HG03469 (cell line): Measurements from ENCODE around the gene HMG20B.
"Not testable (repeated sequence)": the region's sequence is repeated elsewhere in the genome, so short reads cannot be mapped to it uniquely, and the experiment has no call there.

Experiments
- ATAC-seq: cut with Tn5 transposase; IDR thresholded peaks from one replicate; pipeline ENCODE4 v1.9.1; 2021; ENCODE audit warnings: mild to moderate bottlenecking, moderate library complexity, moderate number of reproducible peaks; ENCODE audit not compliant: unreplicated experiment

HMG20B gene

DNA sequence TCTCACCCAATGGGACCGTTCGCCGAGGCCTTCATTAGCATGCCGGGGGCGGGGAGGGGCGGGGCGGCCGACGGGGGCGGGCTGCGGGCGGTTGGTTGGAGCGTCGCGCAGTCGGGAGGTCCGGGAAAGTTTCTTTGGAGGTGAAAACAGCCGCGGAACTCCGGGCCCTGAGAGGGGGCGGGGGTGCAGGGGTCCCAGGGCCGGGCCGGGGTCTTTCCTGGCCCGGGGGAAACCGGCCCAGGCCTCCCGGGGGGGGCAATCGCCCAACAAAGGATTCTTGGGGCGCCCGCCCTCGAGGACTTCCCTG lies at the start of gene HMG20B:
HMG20B (plus strand) TSS at position 90 of the 307 bp plus-strand sequence. CDS start 366 bp downstream, outside the sequence.
- ATAC-seq: no peak

DNA sequence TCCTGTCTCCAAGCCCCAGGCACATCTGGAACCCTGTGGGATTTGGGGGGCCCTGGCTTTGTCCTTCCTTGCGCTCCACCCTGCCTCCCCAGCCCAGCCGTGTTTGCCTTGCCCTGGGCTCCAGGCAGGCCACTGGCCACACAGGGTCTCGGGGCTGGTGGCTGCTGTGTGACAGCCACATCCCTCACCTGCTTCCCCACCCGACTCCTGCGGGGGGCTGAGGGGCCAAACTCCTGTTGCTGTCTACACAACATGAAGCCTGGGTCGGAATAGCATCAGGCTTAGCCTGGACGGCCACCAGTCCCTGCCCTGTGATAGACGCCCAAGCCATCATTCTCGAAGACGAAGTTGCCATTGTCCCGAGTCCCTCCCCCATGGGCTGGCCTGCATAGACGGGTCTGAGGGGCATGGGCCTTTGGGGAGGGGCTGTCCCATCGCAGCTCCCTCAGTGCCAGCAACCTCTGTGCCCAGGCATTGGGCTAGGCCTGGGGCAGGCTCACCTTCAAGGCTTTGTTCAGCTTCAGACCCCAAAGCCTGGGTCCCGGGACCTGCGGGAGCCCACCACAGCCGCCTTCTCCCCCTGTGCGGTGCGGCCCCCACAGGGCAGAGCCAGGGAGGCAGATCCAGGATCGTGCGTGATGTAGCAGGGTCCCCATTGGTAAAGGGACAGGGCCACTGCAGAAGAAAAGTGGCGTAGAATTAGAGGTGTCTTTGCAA lies 49.2 kb upstream of the HMG20B start:
- no peak for ATAC-seq

DNA sequence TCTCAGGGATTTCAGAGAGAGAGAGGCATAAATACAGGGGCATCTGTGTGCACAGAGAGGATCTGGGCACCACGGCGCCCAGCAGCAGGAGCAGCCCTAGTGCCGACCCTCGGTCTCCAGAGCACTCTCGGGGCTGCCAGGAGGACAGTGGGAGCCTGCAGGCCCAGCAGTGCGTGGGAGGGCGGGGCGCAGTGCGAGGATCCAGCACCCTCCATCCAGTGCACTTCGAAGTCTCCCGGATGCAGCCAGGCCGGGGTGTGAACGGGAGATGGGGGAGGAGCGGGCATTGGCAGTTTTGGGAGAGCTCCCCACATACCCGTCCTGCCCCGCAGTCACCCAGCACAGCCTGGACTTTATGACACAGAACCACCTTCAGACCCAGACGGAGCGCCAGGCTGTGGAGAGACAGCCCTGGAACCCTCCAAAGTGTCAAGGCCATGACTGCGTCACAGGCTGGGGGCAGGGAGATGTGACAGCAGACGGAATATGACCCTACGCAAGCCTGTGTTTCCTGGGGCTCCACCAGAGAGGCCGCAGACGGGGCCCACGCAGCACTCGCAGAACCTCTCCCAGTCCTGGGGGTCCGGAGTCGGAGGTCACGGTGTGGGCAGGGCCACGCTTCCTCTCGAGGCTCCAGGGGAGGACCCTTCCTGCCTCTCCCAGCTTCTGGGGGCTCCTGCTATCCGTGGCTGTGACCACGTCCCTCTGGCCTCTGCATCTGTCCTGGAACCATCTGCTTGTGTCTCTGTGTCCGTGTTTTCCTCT lies 48.5 kb upstream of the HMG20B start:
- no peak for ATAC-seq

DNA sequence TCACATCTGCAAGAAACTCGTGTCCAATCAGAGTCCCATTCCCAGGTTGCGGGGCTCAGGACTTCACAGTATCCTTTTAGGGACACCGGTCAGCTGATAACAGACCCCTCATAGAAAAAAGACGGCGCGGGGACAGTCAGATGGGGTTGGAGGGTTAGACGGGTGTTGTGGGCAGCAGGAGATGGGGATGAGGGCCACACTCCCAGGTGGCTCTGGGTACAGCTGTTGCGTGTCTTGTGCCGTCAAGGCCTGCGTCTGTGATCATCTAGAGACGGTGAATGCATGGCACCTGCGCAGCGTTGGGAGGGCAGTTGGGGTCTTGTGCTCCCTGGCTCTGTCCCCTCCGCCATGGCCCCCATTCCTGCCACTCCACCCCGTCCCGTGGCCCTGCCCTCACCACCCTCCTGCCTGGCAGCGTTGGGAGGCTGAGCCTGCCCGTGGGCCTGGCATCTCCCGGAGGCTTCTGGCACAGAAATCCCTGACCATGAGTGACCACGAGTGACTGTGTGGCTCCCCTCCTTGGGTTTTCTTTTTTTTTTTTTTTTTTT lies 47.8 kb upstream of the HMG20B start:
- ATAC-seq: no peak

DNA sequence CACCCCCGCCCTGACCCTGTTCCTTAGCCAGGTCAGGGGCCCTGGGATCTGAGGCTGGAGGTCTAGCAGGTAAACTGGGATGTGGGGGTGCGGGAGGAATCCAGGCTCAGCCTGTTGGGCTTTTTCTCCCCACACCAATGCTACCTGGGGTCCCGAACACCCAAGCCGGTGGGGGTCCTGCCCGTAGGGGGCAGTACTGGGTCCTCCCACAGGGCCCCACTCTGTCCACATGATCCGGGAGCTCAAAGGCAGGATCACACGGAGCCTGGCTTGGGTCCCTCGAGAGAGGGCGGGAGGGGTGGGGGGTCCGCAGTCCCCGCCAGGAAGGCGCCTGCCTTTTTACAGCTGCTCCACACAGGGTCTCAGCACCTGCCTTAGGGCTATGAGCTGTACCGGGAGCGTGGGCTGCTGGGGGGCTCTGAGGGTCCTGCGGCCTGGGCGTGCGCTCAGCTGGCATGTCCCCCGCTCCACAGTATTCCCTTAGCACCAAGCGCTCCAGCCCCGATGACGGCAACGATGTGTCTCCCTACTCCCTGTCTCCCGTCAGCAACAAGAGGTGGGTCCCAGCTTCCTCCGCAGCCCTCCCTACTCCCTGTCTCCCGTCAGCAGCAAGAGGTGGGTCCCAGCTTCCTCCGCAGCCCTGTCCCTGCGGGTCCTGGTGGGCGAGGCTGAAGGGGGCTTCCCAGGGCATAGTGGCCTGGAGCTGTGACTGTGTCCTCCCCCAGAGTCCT lies 46.1 kb upstream of the HMG20B start:
- ATAC-seq: no peak

DNA sequence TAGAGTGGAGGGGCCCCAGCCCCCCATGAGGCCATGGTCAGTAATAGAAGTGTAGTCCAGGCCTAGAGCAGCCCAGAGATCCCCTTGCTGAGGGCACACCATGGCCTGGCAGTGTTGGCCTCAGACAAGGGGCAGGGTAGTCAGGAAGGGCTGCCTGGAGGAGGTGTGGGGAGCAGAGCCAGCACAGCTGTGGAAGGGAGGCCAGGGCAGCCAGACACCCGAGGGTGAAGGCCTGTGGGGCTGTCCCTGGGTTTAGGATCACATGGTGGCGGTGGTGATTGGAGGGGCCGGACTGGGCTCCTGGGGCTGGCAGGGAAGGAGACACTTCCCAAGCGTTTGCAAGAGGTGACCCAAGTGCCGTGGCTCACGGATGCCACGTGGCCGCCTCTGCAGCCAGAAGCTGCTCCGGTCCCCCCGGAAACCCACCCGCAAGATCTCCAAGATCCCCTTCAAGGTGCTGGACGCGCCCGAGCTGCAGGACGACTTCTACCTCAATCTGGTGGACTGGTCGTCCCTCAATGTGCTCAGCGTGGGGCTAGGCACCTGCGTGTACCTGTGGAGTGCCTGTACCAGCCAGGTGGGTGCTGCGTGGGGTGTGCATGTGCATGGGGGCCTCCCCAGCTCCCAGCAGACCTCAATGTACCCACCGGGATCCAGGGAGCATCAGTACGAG lies 45.4 kb upstream of the HMG20B start:
- ATAC-seq: no peak

DNA sequence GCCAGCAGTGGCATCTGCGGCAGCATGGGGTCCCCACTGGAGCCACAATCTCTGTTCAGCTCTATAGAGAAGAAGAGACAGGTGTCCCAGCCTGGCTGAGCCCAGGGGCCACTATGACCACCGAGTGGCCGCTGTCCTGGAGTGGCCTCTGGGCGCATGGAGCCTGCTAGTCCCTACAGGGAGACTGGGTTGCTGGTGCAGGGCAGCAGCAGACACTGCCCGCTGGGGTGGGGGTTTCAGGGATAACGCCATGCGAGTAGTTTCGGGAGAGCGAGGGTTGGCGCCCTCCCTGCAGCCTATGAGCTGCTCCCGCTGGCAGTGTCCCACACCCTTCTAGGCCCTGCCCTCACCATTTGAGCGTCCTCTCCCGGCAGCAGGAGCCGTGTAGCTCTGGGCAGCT lies 44.7 kb upstream of the HMG20B start:
- no peak for ATAC-seq

DNA sequence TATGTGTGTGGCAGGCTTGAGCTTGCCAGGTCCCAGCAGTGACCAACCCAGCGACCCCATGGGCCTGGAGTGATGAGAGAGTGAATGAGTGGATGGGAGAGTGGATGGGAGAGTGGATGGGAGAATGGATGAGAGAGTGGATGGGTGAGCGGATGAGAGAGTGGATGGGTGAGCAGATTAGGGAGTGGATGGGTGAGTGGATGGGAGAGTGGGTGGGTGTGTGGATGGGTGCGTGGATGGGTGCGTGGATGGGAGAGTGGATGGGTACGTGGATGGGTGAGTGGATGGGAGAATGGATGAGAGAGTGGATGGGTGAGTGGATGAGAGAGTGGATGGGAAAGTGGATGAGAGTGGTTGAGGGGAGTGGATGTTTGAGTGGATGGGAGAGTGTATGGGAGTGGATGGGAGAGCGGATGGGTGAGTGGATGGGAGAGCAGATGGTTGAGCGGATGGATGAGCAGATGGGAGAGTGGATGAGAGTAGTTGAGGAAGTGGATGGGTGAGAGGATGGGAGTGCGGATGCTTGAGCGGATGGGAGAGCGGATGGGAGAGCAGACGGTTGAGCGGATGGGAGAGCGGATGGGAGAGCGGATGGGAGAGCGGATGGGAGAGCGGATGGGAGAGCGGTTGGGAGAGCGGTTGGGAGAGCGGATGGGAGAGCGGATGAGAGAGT lies 44.1 kb upstream of the HMG20B start:
- no peak for ATAC-seq

DNA sequence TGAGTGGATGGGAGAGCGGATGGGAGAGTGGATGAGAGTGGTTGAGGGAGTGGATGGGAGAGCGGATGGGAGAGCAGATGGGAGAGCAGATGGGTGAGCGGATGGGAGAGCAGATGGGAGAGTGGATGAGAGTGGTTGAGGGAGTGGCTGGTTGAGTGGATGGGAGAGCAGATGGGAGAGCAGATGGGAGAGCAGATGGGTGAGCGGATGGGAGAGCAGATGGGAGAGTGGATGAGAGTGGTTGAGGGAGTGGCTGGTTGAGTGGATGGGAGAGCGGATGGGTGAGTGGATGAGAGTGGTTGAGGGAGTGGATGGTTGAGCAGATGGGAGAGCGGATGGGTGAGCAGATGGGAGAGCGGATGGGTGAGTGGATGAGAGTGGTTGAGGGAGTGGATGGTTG lies 43.4 kb upstream of the HMG20B start:
- not testable (repeated sequence) for ATAC-seq

DNA sequence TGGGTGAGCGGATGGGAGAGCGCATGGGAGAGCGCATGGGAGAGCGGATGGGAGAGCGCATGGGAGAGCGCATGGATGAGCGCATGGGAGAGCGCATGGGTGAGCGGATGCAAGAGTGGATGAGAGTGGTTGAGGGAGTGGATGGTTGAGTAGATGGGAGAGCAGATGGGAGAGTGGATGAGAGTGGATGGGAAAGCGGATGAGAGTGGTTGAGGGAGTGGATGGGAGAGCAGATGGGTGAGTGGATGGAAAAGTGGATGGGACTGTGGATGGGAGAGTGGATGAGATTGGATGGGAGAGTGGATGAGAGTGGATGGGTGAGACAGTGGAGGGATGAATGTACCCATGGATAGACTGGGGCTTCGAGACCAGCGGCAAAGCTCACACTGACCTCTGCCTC lies 42.4 kb upstream of the HMG20B start:
- ATAC-seq: no peak

DNA sequence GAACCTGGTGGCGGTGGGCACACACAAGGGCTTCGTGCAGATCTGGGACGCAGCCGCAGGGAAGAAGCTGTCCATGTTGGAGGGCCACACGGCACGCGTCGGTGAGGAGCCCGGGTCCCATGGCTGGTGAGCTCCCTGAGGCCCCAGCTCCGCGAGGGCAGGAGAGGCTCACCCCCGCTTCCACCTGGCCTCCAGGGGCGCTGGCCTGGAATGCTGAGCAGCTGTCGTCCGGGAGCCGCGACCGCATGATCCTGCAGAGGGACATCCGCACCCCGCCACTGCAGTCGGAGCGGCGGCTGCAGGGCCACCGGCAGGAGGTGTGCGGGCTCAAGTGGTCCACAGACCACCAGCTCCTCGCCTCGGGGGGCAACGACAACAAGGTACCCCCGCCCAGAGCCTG lies 41.0 kb upstream of the HMG20B start:
- no peak for ATAC-seq

DNA sequence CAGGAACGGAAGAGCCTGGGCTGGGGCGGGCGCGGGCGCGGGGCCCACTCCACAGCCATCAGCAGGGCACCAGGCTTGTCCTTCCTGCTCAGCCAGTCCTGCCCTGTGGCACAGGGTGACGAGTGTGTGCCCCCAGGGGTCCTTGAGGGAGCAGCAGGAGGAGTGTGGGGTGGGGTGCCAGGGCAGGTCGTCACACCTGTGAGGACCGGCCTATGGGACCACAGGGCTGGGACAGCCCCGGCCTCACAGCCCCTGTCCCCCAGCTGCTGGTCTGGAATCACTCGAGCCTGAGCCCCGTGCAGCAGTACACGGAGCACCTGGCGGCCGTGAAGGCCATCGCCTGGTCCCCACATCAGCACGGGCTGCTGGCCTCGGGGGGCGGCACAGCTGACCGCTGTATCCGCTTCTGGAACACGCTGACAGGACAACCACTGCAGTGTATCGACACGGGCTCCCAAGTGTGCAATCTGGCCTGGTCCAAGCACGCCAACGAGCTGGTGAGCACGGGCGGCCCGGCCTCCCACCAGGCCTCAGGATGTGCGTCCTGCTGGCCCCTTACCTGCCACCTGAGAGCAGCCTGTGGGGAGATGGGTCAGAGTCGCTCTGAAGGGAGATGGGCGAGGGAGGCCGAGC lies 40.5 kb upstream of the HMG20B start:
- no peak for ATAC-seq

DNA sequence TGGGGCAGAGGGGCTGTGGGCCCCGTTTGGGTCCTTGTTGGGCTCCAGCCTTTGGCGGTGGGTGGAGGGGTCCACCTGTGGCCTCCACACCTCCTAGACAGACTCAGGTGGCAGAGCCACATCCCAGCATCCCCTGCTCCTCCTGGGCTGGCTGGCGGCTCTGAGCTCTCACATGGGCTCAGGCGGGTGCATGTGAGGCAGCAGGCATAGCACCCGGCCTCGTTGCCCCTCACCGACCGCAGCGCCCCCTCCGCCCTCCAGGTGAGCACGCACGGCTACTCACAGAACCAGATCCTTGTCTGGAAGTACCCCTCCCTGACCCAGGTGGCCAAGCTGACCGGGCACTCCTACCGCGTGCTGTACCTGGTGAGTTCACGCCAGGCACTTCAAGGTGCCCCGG lies 39.7 kb upstream of the HMG20B start:
- ATAC-seq: no peak

DNA sequence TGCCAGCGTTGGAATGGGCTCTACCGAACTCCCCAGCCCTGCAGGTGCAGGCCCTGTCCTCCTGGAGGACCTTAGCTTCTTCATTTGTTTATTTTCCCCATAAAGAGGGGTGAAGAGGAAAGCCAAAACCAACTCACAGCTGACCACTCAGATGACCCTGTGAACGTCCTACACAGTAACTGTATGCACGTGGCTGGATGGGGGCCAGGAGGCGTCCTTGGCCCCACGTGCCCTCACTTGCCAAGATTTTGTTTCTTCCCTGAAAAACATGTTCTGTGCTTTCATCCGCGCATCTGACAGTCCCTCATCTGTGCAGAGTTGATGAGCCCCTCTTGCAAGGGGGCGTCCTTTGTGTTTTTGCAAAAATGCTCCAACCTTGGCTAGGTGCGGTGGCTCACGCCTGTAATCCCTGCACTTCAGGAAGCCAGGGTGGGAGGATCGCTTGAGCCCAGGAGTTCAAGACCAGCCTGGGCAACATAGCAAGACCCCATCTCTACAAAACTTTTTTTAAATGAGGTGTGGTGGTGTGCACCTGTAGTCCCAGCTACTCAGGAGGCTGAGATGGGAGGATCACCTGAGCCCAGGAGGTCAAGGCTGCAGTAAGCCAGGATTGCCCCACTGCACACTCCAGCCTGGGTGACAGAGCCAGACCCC lies 39.1 kb upstream of the HMG20B start:
- no peak for ATAC-seq

DNA sequence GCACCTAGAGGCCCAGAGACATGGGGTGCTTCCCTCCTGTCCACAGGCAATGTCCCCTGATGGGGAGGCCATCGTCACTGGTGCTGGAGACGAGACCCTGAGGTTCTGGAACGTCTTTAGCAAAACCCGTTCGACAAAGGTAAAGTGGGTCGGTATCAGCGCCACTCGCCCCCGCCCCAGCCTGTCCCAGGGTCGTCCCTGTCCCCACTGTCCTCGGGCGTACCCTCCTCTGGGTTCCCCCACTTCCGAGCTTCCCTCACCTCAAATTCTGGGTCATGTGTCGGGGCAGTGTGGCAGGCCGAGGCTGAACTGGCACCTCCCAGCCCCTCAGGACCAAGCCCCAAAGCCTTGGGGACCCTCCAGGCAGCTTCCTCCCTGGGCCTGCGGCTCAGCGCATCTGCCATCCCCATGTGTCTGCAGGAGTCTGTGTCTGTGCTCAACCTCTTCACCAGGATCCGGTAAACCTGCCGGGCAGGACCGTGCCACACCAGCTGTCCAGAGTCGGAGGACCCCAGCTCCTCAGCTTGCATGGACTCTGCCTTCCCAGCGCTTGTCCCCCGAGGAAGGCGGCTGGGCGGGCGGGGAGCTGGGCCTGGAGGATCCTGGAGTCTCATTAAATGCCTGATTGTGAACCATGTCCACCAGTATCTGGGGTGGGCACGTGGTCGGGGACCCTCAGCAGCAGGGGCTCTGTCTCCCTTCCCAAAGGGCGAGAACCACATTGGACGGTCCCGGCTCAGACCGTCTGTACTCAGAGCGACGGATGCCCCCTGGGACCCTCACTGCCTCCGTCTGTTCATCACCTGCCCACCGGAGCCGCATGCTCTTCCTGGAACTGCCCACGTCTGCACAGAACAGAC lies 38.1 kb upstream of the HMG20B start:
- no peak for ATAC-seq

DNA sequence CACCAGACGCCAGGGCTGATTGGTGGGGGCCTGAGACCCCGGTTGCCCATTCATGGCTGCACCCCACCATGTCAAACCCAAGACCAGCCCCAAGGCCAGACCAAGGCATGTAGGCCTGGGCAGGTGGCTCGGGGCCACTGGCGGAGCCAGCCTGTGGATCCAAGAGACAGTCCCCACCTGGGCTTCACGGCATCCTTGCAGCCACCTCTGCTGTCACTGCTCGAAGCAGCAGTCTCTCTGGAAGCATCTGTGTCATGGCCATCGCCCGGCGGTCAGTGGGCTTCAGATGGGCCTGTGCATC lies 37.6 kb upstream of the HMG20B start:
- ATAC-seq: no peak

DNA sequence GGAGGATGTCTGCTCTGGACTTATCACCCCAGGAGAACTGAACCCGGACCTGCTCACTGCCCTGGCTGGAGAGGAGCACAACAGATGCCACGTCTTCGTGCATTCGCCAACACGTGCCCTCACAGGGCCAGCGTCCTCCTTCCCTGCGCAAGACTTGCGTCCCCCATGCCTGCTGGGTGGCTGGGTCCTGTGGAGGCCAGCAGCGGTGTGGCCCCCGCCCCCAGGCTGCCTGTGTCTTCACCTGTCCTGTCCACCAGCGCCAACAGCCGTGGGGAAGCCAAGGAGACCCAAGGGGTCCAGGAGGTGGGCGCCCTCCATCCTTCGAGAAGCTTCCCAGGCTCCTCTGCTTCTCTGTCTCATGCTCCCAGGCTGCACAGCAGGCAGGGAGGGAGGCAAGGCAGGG lies 37.2 kb upstream of the HMG20B start:
- ATAC-seq: no peak

DNA sequence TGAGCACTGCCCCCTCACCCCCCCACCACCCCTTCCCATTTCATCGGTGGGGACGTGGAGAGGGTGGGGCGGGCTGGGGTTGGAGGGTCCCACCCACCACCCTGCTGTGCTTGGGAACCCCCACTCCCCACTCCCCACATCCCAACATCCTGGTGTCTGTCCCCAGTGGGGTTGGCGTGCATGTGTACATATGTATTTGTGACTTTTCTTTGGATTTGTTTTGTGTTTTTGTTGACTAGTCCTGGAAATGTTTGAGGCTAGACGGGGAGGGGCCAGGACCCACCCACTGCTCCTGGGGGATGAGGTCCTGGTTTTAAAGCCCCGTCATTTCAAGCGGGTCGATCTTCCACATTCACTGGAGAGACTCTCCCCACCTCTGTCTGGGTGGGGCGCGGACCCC lies 36.8 kb upstream of the HMG20B start:
- no peak for ATAC-seq
